ENCODE data around the gene EDDM3A. TPM values are rescaled to one million over a fixed set of nuclear protein-coding genes. Genes with fewer than 3 reads are reported as not detected.
"Not testable (repeated sequence)": the region's sequence is repeated elsewhere in the genome, so short reads cannot be mapped to it uniquely, and the experiment has no call there.

EDDM3A gene
- total RNA-seq: not detected

- ATAC-seq: no peak
Observed at GRCh38 chr14:20745571-20746358, at the start of gene EDDM3A. TSS of gene EDDM3A (plus strand) at chr14:20745887. CDS start at chr14:20747581, 1,694 bp downstream.

- no peak for ATAC-seq
Observed at GRCh38 chr14:20696764-20697163, 48.9 kb upstream of the EDDM3A start.

GRCh38 chr14:20697273-20698017 is 48.2 kb upstream of the EDDM3A start:
- ATAC-seq: peak; percentile 83

- no peak for ATAC-seq
Observed at GRCh38 chr14:20698018-20698329, 47.7 kb upstream of the EDDM3A start.

GRCh38 chr14:20698934-20699333 is 46.8 kb upstream of the EDDM3A start:
- ATAC-seq: no peak

GRCh38 chr14:20699931-20700330 is 45.8 kb upstream of the EDDM3A start:
- ATAC-seq: no peak

- ATAC-seq: not testable (repeated sequence)
Observed at GRCh38 chr14:20700965-20701364, 44.7 kb upstream of the EDDM3A start.

GRCh38 chr14:20706657-20707355 is 38.9 kb upstream of the EDDM3A start:
- peak; percentile 63 for ATAC-seq

- ATAC-seq: peak; percentile 87
Observed at GRCh38 chr14:20707622-20708021, 38.1 kb upstream of the EDDM3A start.

- no peak for ATAC-seq
Observed at GRCh38 chr14:20711261-20711660, 34.4 kb upstream of the EDDM3A start.

GRCh38 chr14:20711685-20712084 is 34.0 kb upstream of the EDDM3A start:
- ATAC-seq: no peak

GRCh38 chr14:20712904-20713303 is 32.8 kb upstream of the EDDM3A start:
- no peak for ATAC-seq

- peak; percentile 83 for ATAC-seq
Observed at GRCh38 chr14:20714593-20715250, 31.0 kb upstream of the EDDM3A start.

- ATAC-seq: peak; percentile 73
Observed at GRCh38 chr14:20719777-20720176, 25.9 kb upstream of the EDDM3A start.

- peak; percentile 35 for ATAC-seq
Observed at GRCh38 chr14:20720741-20721140, 24.9 kb upstream of the EDDM3A start.

- no peak for ATAC-seq
Observed at GRCh38 chr14:20722016-20722415, 23.7 kb upstream of the EDDM3A start.

GRCh38 chr14:20723488-20723887 is 22.2 kb upstream of the EDDM3A start:
- ATAC-seq: no peak

- ATAC-seq: not testable (repeated sequence)
Observed at GRCh38 chr14:20726121-20726520, 19.6 kb upstream of the EDDM3A start.

- no peak for ATAC-seq
Observed at GRCh38 chr14:20726531-20726930, 19.2 kb upstream of the EDDM3A start.

GRCh38 chr14:20730891-20731290 is 14.8 kb upstream of the EDDM3A start:
- ATAC-seq: no peak

GRCh38 chr14:20732477-20732876 is 13.2 kb upstream of the EDDM3A start:
- ATAC-seq: no peak

- ATAC-seq: no peak
Observed at GRCh38 chr14:20732979-20733635, 12.6 kb upstream of the EDDM3A start.
